Smooth muscle cell (in vitro differentiated cells): ENCODE results near the gene THBS3. TPM values are rescaled to one million over a fixed set of nuclear protein-coding genes. Genes with fewer than 3 reads are reported as not detected.

ENCODE experiments used
- DNase-seq: peaks from one replicate; lab custom pipeline; 2025; ENCODE audit not compliant: unreplicated experiment; lab: John Stamatoyannopoulos, UW
- H2AFZ ChIP-seq: fragments of 200-600 bp; sonication (generic); 2 replicates; pipeline ENCODE4 v1.6.0; 2016; ENCODE audit warnings: antibody characterized with exemption, low read depth, mild to moderate bottlenecking
- H3F3A ChIP-seq: fragments of 200-600 bp; sonication (generic); 2 replicates; pipeline ENCODE4 v1.6.0; 2017; ENCODE audit warnings: antibody characterized with exemption, low read depth
- H3K27ac ChIP-seq: fragments of 200-600 bp; sonication (generic); 2 replicates; pipeline ENCODE4 v1.5.1; 2016; ENCODE audit warnings: low read depth, mild to moderate bottlenecking
- H3K27me3 ChIP-seq: fragments of 200-600 bp; sonication (generic); 2 replicates; pipeline ENCODE4 v1.6.1; 2016; ENCODE audit warnings: low read depth, mild to moderate bottlenecking
- H3K36me3 ChIP-seq: fragments of 200-600 bp; sonication (generic); 2 replicates; pipeline ENCODE4 v1.5.1; 2016; ENCODE audit warnings: low read depth
- H3K4me1 ChIP-seq: fragments of 200-600 bp; sonication (generic); 2 replicates; pipeline ENCODE4 v1.5.1; 2016; ENCODE audit warnings: low read depth
- H3K4me2 ChIP-seq: fragments of 200-600 bp; sonication (generic); 2 replicates; pipeline ENCODE4 v1.6.0; 2016; ENCODE audit warnings: mild to moderate bottlenecking
- H3K4me3 ChIP-seq: fragments of 200-600 bp; sonication (generic); 2 replicates; pipeline ENCODE4 v1.5.1; 2016; ENCODE audit warnings: mild to moderate bottlenecking
- H3K79me2 ChIP-seq: fragments of 200-600 bp; sonication (generic); 2 replicates; pipeline ENCODE4 v1.6.0; 2016; ENCODE audit warnings: low read depth, mild to moderate bottlenecking
- H3K9ac ChIP-seq: fragments of 200-600 bp; sonication (generic); 2 replicates; pipeline ENCODE4 v1.6.0; 2016; ENCODE audit warnings: low read depth
- H3K9me3 ChIP-seq: fragments of 200-600 bp; sonication (generic); replicated peaks from 2 replicates; pipeline ENCODE4 v1.5.1; 2016; ENCODE audit warnings: low read depth
- H4K20me1 ChIP-seq: fragments of 200-600 bp; sonication (generic); 2 replicates; pipeline ENCODE4 v1.6.0; 2016; ENCODE audit warnings: low read depth
- WGBS: methylation state at CpG from one replicate; pipeline ENCODE4 v1.1.7; 2016; ENCODE audit warnings: low lambda C conversion rate; 5-methylcytosine and 5-hydroxymethylcytosine counted together
- polyA plus RNA-seq: library from polyadenylated mRNA; unstranded; fragments of >200 nt; fragmentation: Nextera tagmentation; extraction: Ambion mirVana; gene quantifications from 2 replicates; pipeline ENCODE4 v1.2.1, GENCODE V29; 2016
- total RNA-seq: library from RNA; depleted of rRNA; stranded (reverse); fragments of >200 nt; gene quantifications from 2 replicates; pipeline ENCODE4 v1.2.3, GENCODE V29; 2014
- TF ChIP-seq, protein P1 (sequence below): fragments of 200-600 bp; sonication (generic); IDR thresholded peaks from 2 replicates; pipeline ENCODE4 v1.5.1; 2017; ENCODE audit warnings: borderline replicate concordance, mild to moderate bottlenecking, antibody characterized with exemption; ENCODE audit not compliant: insufficient read depth, poor library complexity, severe bottlenecking

The THBS3 gene
- total and polyA plus RNA-seq, 2 experiments from 2014 or later: 20.1 to 28.5 TPM

DNA sequence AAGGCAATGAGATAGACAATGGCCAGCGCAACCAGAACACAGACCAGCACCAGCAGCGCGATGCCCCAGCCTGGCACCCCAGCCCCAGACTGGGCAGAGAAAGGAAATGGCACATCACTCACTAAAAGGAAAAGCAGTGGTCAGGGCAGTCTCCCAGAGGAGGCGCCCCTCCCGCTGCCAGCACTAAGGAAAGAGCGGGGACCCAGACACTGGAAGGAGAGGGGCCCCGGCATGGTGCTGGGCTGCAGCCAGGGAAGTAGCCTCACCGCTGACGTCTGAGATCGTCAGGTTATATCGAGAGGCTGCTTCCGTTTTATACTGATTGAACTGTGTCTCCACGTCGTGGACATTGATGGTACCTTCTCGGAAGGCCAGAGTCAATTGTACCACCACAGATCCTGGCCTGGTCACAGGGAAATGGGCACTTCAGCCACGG is 20.2 kb downstream of the THBS3 start:
- WGBS: 88% methylated on average over 16 of the region's 16 CpGs
- no peaks in the 10 kb centered on the region for H4K20me1 ChIP-seq
- H3K4me2 ChIP-seq: no peak overlapping the region
- H3K79me2 ChIP-seq: no peaks in the 10 kb centered on the region
- DNase-seq: no peak
- H3K27me3 ChIP-seq: no peaks in the 10 kb centered on the region
- no peaks in the 10 kb centered on the region for H3K36me3 ChIP-seq
- no peak overlapping the region for H3K27ac ChIP-seq
- H3K9ac ChIP-seq: no peak overlapping the region
- H2AFZ ChIP-seq: no peak overlapping the region
- no peak overlapping the region for H3K4me3 ChIP-seq
- H3K9me3 ChIP-seq: no peaks in the 10 kb centered on the region
- no peaks in the 10 kb centered on the region for H3K4me1 ChIP-seq
- no peaks in the 10 kb centered on the region for H3F3A ChIP-seq
- TF ChIP-seq, protein P1, sequence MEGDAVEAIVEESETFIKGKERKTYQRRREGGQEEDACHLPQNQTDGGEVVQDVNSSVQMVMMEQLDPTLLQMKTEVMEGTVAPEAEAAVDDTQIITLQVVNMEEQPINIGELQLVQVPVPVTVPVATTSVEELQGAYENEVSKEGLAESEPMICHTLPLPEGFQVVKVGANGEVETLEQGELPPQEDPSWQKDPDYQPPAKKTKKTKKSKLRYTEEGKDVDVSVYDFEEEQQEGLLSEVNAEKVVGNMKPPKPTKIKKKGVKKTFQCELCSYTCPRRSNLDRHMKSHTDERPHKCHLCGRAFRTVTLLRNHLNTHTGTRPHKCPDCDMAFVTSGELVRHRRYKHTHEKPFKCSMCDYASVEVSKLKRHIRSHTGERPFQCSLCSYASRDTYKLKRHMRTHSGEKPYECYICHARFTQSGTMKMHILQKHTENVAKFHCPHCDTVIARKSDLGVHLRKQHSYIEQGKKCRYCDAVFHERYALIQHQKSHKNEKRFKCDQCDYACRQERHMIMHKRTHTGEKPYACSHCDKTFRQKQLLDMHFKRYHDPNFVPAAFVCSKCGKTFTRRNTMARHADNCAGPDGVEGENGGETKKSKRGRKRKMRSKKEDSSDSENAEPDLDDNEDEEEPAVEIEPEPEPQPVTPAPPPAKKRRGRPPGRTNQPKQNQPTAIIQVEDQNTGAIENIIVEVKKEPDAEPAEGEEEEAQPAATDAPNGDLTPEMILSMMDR: no peak

DNA sequence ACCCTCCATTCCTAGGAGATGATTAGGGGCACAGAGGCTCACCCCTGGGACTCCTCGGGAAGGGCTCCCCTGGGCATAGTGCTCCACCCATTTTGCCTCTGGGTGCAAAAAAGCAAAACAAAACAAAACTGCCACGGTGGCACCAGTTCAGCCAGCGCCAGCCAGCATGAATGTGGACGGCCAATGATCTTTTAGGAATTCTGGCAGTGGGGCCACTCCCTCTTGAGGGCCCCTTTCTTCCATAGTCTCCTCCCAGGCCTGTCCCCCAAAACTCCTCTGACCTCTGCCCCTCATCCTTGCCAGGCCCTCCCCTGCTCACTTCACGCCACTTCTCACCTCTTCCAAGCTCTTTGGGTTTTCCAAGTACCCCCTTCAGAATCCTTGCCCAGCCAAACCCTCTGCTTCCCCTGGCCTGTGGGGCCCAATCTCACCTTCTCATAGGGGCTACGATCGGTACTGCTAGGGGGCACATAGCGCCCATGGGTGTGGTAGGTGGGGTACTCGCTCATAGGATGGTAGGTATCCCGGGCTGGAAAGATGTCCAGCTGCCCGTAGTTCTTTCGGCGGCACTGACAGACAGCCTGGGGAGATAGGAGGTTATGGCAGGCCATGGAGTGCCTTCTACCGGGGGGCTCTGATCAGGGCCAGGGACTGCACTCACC is 20.8 kb downstream of the THBS3 start:
- Histone ChIP-seq H3K4me3 (no peak overlapping the region), H3K4me1 (no peaks in the 10 kb centered on the region), H3K27me3 (no peaks in the 10 kb centered on the region), H2AFZ (no peak overlapping the region), H3K79me2 (no peaks in the 10 kb centered on the region), H3K36me3 (no peaks in the 10 kb centered on the region), H3K27ac (no peak overlapping the region), H3K9ac (no peak overlapping the region), H3K9me3 (no peaks in the 10 kb centered on the region), H3K4me2 (no peak overlapping the region), H3F3A (no peaks in the 10 kb centered on the region), H4K20me1 (no peaks in the 10 kb centered on the region)
- WGBS: 91% methylated on average over 14 of the region's 14 CpGs
- DNase-seq: no peak
- TF ChIP-seq, protein P1: no peak

DNA sequence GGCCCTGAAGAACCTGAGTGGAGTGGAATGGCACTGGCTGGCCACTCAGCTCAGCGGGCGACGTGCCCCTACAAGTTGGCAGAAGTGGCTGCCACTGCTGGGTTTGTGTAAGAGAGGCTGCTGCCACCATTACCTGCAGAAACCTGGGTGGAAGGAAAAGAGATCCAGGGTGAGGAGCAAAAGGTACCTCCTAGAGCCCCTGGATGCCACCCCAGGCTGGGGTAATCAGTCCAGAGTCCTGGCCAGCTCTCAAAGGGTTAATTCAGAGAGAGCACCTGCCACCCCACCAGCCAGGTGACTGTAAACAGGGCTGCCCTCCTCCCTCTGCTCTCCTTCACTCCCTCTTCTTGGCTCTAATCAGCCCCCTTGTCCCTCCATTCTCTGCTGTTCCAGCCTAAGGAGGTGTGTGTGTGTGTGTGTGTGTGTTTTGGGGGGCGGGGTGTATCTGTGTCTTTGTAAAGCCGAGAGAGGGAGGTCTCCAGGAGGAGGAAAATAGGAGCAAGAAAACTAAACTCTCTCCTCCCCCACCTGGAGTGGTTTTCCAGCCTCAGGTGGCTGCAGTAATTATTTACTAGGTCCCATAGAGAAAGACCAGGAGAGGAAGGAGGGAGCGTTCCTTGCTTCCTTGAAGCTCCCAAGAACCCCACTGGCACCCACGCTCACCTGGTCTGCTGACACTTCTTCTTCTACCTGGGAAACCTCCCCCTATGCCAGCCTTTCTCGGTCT is 21.5 kb downstream of the THBS3 start:
- H3K27ac ChIP-seq: no peak overlapping the region
- WGBS: 85% methylated on average over 7 of the region's 8 CpGs
- no peaks in the 10 kb centered on the region for H3K4me1 ChIP-seq
- H3K27me3 ChIP-seq: no peaks in the 10 kb centered on the region
- no peak overlapping the region for H3K9ac ChIP-seq
- no peaks in the 10 kb centered on the region for H3K9me3 ChIP-seq
- no peak overlapping the region for H3K4me2 ChIP-seq
- TF ChIP-seq, protein P1: no peak
- no peak overlapping the region for H3K4me3 ChIP-seq
- no peak for DNase-seq
- no peaks in the 10 kb centered on the region for H3K36me3 ChIP-seq
- H3K79me2 ChIP-seq: no peaks in the 10 kb centered on the region
- H2AFZ ChIP-seq: no peak overlapping the region
- no peaks in the 10 kb centered on the region for H4K20me1 ChIP-seq
- no peaks in the 10 kb centered on the region for H3F3A ChIP-seq

DNA sequence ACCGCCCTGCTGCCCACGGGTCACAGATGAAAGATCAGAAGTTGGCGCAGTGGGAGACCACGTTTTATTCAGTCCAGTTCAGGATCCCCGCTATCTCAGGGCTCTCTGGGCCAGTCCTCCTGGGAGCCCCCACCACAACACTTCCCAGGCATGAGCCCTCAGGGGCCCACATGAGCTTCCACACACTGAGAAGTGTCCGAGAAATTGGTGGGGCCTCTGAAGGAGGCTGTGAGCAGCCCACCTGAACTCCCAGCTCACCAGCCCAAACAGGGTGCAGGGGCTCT is 22.0 kb downstream of the THBS3 start:
- no peaks in the 10 kb centered on the region for H3K9me3 ChIP-seq
- no peaks in the 10 kb centered on the region for H4K20me1 ChIP-seq
- no peak overlapping the region for H2AFZ ChIP-seq
- no peaks in the 10 kb centered on the region for H3K4me1 ChIP-seq
- H3F3A ChIP-seq: no peaks in the 10 kb centered on the region
- no peak overlapping the region for H3K4me2 ChIP-seq
- H3K79me2 ChIP-seq: no peaks in the 10 kb centered on the region
- WGBS: 80% methylated on average over 6 of the region's 6 CpGs
- H3K9ac ChIP-seq: no peak overlapping the region
- TF ChIP-seq, protein P1: no peak
- no peak overlapping the region for H3K4me3 ChIP-seq
- no peak for DNase-seq
- H3K27me3 ChIP-seq: no peaks in the 10 kb centered on the region
- no peaks in the 10 kb centered on the region for H3K36me3 ChIP-seq
- no peak overlapping the region for H3K27ac ChIP-seq
